NCI-H524 treated with DMSO at 0.1 percent for 48 hours (cell line): Measurements from ENCODE around the gene KCNJ15.
A peak's percentile ranks its signal among the peaks of the same experiment; 100 is the strongest.

Source experiments
- DNase-seq: peaks from one replicate; lab custom pipeline; 2025; lab: John Stamatoyannopoulos, UW

The KCNJ15 gene

DNA sequence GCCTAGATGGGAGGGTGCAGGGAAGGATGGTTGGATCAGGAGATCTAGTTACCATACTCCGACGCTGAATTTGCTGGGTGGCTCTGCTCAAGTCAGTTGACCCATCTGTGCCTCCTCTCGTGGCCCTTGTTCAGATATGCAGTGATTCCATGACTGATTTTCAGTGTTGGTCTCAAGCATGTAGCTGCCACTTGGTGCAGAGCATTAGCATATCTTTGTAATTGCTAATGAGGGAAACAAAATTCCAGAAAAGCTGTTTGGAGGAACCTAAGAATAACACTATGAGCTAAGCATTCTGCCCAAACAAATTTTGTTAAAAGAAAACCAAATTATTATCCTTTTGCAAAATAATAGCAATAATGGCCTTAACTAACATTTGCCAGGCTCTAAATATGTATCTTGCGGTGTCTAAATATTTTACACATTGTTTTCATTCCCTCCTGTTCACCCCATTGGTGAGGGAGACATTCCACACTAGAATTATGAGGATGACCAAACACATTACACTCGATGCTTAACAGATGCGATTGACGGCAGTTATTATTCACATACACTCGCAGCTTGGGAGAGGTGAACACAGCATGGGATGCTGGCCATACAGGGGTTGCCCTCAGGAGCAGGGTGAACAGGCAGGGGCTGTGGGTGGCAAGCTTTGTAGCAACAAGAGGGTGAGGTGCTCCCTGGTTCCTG lies 69.1 kb downstream of the KCNJ15 start:
- no peak for DNase-seq

DNA sequence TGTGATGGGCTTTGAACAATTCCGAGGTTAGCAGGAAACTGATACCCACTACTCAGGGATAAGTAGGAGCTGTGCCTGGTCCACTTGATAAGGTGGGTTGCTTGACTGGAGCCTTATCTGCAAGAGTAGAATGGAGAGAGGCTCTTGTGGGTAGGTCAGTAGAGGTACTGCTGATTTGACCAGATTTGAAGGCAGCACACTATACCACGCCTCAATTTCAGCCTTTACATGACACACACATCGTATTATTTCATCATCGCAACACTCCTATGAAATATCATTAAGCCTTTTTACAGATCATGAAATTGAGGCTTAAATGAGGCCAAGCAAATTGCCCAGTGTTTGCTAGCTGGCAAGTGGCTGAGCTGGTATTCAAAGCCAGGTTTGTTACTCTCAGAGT lies 69.6 kb downstream of the KCNJ15 start:
- no peak for DNase-seq

DNA sequence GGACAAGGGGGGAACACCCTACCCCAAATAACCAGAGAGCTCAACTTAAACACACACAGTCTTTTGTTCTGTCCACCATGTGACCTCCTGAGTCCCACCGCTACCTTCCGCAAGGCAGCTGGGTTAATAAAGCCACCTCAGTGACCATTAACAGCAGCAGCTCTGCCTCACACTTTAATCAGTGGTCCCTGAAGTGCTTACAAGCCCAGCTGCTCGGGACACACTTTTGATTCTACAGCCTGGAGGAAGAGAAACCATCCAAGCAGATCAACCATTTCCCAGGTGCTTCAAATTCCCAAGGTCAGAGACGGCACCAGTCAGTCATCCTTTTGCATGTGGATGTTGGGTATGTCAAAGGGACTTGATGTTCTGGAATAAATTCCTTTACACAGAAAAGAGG lies 70.1 kb downstream of the KCNJ15 start:
- no peak for DNase-seq

DNA sequence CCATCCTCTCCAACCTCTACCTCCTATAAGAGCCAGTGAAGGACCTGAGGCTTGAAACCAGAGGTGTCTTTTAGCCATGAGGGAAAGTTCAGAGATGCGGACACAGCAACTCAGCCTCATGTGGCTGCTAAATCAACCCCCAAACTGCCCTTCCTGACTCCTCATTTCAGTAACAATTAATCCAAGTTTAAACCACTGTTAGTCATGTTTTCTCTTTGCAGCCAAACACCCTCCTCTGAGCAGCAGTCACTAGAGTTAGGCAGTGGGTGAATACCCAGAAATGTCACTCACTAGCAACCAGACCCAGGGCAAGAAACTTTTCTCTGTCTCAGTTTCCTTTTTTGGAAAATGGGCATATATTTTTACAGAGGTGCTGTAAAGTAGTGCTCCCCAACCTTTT lies 71.2 kb downstream of the KCNJ15 start:
- DNase-seq: no peak

DNA sequence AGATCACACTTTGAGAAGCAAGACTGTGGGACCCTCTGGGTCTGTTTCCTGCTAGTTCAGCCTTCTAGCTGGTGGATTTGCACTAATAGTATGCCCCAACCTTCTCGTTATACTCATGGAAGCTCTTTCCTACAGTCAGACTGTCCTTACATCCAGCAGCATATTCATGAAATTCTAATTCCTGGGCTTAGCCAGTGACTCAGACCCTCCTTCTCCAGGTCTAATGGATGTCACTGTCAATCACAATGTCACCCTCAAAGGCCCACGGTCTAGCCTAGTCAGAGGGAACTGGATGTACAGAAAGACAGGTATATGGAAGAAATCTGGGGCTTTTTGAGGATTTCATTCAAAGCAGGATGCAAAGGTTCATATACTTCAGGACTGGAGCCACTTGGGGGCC lies 72.4 kb downstream of the KCNJ15 start:
- no peak for DNase-seq

DNA sequence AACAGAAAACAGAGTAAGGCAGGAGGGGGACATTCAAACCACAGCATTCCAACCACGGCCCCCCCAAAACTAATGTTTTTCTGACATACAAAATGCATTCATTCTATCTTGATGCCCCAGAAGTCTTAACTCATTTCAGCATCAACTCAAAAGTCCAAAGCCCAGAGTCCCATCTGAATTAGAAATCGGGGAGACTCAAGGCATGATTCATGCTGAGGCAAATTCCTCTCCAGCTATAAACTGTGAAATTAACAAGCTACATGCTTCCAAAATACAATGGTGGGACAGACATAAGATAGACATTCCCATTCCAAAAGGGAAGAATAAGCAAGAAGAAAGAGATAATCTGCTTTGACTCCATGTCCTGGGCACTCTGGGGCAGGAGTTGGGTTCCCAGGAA lies 73.9 kb downstream of the KCNJ15 start:
- no peak for DNase-seq

DNA sequence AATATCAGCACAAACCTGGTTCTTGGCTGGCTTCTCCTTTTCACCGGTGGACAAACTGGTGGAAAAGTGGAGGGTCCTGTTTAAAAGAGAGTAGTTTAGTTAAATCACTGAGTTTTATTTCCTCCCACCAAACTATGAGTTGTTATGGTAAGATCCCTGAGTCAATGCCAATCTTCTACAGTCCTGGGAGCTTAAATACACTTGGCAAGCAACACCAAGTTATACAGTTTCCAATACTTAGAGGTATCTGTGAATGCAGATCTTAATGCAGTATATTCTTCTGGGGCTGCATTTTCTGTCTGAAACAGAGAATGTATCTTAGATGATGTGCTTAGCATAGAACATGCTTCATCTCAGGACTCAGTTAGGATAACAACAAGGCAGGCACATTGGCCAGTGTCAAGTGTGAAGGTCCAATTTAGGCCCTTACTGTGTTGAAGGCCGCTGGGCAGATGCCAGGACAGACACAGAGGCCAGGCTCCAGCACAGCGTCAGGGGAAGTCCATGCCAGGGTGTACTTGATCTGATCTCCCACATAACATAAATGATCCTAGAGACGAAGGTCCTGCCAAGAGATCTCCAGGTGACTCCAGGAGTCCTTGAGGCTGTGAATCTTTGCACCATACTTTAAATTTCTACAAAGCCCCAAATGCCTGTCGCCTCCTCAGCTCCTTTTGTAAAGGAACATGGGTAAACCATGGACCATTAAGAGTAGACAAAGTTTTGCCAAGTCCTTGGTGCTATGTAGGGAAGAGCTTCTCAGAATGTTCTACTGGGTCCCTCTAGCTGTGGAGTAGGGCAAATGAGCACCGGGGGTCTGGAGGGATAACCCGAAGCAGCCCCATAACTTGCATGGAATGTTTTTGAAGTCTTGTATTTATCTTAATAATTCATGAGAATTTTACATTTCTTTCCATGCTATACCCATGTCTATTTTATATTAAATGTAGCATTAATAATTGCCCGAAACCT lies 76.8 kb downstream of the KCNJ15 start:
- no peak for DNase-seq

DNA sequence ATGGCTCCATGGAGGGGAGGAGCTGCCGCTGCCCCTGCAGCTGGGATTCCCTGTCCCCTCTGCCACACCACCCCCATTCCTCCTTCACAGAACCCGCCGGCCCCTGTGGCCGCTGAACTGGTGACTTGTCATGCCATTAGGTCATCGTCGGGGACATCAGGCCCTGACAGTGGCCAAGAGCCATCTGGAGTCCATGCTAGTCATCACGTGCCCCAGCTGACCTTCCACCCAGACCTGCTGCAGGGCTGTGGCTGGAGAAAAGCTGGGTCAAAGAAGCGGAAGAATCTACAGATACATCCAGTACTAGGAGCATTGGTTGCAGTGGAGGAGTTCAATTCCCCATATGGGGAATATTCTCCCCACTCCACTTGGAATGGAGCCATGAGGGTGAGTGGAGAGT lies 78.1 kb downstream of the KCNJ15 start:
- DNase-seq: no peak

DNA sequence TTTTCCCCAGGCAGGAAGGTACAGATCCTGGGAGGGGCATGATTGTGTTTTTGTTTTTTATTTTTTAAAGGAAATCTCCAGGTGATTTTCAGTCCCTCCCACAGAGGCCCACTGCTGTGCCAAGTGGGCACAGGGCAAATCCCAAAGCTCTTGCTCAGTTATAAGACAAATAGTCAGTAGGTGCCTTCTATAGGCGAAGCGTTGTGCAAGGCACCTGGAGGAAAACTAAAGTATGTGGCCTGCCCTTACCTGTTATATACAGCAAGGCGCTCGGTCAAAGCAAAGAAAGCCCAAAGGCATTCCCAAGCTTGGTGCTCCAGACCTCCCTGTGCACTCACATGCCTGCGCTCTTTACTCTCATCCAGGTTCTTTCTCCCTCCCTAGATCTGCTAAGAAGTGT lies 81.0 kb downstream of the KCNJ15 start:
- DNase-seq: no peak

DNA sequence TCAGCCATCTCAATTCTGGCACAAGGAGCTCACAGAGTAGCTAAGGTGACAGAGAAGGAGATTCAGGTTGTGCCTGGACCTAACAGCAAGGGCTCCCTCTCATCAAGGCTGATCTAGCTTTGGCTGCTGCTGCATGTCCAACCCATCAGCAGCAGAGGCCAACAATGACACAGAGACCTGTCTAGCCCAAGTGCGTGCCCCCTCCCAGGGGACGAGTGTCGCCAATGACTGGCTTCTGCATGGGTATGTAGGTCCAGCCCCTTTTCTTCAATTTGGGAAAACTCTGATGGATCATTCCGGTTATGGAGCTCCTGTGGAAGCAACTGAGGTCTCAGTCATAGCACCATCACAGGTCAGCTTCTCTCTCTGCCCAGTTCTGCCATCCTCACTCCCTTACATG lies 83.3 kb downstream of the KCNJ15 start:
- no peak for DNase-seq

DNA sequence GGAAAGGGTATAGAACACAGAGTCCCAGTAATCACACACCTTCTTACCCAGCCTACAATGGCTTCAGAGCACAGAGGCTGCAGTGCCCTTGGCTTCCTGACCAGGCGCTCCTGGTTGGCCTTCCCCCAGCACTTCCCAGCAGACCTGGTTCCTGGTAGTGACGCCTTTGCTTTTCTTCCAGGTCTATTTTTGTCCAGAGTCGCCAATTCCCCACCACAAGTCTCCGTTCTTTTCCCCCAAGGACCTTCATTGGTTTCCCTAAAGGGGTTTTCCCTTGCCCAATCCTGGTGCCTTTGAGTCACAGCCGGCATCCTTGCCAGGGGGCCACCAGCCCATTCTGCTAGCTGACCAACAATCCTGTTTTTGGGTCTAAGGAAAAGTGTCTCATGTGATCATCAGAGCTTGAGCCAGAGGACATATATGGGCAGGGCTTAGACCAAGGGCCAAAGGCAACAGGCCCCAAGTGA lies 84.8 kb downstream of the KCNJ15 start:
- no peak for DNase-seq

DNA sequence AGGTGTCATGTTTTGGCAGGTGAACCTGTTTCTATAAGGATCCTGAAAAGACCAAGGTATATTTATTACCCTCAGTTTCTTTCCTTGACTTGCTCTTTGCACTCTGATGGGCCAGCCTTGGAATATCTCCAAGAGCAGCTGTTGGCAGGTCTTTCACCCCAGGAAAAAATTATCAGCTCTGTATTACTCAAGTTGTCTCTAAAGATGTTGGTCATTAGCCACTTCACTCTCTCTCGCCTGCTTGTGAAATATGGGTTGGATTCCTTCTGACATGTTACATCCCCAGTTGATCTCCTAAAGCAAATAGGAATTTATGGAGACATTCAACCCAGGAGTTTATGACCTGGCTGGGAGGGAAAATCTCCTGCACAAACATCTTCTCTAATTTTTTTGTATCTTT lies 85.9 kb downstream of the KCNJ15 start:
- no peak for DNase-seq

DNA sequence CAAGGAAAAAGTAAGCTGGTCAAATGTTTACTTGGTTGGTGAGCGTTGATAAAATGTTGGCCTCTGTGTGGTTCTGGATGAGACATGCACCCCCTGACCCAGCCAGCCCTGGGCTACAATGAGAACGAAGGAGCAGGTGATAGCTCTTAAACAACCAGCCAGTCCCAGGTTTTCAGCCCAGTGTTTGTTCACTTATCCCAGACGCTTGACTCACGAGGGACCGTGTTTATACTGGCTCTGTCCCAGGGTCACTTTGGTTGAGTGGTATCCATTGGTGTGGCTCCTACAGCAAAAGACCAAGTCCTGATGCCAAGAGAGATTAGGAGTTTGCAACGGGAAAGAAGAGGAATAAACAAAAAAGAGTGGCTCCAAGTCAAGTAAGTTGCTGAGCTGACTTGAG lies 86.9 kb downstream of the KCNJ15 start:
- DNase-seq: no peak

DNA sequence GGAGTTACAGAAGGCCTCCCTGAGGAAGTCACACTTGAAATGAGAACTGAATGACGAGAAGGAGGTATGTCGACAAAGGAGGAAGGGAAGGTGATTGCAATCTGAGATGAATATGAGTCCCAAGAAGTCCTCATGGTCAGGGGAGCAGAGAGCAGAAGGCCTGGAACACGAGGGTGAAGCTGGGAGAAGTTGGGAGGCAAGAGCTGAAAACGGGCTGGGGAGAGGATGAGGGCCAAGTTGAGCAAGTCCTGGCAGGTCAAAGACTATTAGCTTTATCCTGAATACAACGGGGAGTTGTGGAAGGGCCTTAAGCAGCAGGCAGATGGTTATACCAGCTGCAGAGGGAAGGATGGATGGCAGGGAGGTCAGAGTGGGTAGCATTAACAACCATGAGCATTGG lies 89.5 kb downstream of the KCNJ15 start:
- peak; percentile 89 for DNase-seq

DNA sequence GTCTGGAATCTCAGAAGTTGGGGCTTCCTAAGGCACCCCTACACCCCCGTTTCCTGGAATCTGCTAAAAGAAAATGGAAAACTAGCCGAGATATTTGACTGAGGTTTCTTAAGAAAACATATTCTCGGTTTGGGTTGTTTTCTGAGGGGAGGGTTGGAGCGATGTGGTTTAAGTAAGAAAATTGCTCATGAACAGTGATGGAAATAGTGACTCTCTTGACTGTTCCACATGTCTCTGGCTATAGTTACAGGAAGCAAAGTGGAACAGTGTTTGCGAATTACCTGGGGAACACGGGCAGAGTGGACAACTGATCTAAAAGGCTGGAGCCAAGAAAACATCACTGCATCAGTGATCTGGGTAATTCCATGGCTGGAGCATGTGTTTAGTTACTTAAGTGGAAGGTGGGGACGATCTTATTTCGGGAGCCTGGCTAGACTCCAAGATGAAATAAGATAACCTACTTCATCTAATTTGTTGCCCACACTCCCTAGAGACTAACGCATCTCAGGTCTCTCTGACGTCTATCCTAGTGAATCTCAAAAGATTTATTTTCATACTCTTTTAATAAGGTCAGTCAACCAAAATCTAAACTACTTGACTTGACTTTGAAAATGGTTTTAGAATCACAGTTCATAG lies 92.4 kb downstream of the KCNJ15 start:
- peak; percentile 89 for DNase-seq

DNA sequence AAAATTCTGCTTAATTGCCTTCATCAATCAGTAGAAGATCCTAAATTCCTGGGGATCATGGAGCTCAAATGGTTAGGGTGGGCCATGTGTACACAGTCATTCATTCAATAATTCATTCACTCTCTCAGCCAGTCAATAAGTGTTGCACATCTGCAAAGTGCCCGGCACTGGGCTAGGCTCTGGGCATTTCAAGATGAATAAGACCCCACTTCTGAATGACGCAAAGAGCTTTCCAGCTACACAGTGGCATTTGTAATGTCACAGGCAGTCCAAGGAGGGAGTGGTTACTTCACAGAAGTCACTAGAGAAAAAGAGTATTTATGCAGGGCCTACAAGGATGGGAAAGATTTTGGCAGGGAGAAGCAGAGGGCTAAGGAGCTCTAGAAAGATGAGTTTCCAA lies 93.2 kb downstream of the KCNJ15 start:
- no peak for DNase-seq

DNA sequence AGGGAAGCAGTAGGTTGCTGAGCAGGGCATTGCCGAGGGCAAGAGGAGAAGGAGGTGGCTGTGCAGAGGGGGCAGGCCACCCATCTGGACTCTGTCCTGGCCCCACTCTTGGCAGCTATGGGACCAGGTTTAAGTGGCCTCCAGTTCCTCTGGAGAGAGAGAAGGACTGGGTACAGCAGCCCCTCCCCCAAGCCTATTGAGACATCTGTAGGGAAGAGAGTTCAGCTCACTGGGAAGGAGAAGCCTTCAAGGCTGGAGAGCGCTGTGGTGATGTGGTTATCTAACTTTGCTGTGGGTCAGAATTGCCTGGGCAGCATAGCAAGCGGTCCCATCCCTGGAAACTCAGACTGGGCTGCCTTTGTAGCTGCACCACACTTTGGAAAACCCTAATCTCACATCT lies 93.9 kb downstream of the KCNJ15 start:
- no peak for DNase-seq

DNA sequence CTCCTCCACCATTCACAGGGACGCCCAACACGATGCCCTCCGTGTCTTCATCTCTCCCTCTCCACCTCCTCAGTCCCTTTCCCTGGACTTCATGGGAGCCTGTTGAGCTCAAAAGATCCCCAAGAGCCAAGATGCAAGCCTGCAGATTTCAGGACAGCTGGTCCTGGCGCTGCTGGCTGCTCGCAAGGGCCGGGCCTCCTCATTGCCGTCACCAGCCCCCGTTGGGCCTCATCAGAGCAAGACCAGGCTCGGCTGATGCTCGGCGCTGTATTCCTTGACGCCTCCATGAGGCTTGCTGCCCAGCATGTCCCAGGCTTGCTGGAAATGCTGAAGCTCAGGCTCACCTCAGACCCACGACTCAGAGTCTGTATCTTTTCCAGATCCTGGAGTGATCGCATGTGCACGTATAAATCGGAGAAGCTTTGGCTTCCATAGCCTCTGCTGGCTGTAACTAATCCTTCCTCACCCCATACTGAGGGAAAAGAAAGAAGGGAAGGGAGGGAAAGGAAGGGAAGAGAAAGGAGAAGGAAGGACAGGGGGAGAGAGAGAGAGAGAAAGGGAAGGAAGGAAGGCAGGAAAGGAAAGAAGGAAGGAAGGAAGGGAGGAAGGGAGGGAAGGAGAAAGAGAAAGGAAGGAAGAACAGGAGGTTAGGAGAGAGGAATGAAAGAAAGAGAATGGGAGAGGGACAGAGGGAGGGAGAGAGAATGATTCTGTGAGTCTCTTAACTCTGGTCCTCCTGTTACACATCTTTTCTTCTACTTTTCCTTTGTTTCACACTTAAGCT lies 94.6 kb downstream of the KCNJ15 start:
- no peak for DNase-seq

DNA sequence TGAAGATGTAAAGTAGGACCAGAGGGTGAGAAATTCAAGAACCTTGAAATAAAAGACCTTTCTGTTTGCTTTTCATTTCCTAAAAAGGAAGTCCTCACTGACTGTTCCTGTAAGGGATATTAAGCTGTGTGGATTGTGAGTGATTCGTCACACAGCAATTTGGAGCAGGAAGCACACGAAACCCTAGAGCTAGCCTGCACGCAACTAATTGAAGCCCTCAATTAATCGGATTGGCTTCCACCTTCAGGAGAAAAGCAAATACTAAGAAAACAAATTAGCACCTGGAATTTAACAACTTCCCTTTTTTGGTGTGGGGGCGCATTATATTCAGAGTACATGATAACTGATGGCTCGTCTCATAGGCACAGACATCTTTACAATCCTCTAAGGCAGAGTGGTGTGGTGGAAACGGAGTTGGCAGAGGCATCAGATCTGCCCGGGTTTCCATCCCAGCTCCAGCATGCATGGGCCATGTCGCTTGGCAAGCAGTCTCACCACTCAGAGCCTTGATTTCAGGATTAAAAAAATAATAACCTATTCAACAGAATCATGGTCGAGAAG lies 95.2 kb downstream of the KCNJ15 start:
- DNase-seq: no peak

DNA sequence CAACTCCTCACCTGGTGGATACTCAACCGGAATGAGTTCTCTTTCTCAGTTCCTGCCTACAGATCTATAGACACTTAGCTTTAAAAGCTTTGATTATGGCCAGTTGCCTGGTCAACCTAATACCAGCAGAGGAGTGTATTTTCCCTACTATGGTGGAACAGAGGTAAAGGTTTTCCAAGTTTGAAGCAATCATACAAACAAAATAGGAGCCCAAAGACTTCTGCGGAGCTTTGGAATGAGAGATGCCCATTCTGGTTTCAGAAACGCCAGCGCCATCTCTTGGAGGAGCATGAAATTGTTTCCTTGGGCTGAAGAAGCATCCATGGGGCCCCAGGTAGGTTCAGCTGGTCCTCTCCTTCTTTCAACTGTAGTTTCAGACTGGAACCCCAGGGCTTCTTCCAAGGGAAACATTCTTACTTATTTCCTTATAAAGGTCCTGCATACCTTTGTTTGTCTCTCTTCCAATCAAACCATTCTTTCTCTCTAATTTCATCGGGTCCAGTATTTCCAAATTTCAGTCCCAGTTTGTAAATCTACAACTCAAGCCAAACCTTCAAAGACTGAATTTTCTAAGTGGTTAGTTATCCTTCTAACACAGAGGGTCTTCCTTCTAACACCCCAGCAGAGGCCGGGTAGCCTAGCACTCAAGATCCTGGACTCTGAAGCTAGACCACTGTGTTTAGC lies 95.9 kb downstream of the KCNJ15 start:
- DNase-seq: peak; percentile 15

DNA sequence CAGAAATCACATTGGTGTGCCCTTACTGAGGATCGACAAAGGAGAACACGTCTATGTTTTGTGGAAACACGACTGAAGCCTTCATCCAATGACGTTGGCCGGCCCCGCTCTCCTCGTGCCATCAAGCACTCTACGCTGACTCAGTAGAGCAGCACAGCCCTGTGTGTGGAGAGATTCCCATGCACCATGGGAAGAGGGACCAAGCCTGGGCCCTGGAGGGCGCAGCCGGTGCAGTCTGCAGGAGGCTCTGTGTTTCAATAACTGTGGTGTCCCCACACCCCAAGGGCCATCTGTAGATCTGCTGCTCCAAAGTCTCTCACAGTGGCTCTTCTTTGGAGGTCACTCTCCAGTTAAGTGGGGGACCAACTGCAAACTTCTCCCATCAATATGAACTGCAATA lies 97.4 kb downstream of the KCNJ15 start:
- DNase-seq: no peak
